DMS53 (cell line): ENCODE results near the gene TCP11X1.
"Not testable (repeated sequence)": the region's sequence is repeated elsewhere in the genome, so short reads cannot be mapped to it uniquely, and the experiment has no call there.

Experiments
- DNase-seq: peaks from one replicate; lab custom pipeline; 2025; lab: John Stamatoyannopoulos, UW

TCP11X1 gene

GRCh38 chrX:102214986-102215385, at the start of gene TCP11X1:
Gene TCP11X1 (plus strand): TSS chrX:102215301.
- not testable (repeated sequence) for DNase-seq

GRCh38 chrX:102185967-102186720, 29.0 kb upstream of the TCP11X1 start:
- DNase-seq: no peak

GRCh38 chrX:102207940-102208339, 7.2 kb upstream of the TCP11X1 start:
- DNase-seq: not testable (repeated sequence)

GRCh38 chrX:102216497-102216896, 1.4 kb downstream of the TCP11X1 start:
- DNase-seq: not testable (repeated sequence)

GRCh38 chrX:102235678-102236077, 20.6 kb downstream of the TCP11X1 start:
- not testable (repeated sequence) for DNase-seq

- DNase-seq: not testable (repeated sequence)
These were observed 25.2 kb downstream of the TCP11X1 start for GRCh38 chrX:102240265-102240664.

- DNase-seq: not testable (repeated sequence)
These were observed 31.8 kb downstream of the TCP11X1 start, which contains the start of gene NXF2 for GRCh38 chrX:102246893-102247292. Gene NXF2 (plus strand): TSS chrX:102247167. CDS start chrX:102307079, 59,912 bp downstream.

- not testable (repeated sequence) for DNase-seq
These were observed 57.1 kb downstream of the TCP11X1 start for GRCh38 chrX:102272231-102272630.
